GM18505 (cell line): ENCODE results near the gene LRRC3.
"Not testable (repeated sequence)": the region's sequence is repeated elsewhere in the genome, so short reads cannot be mapped to it uniquely, and the experiment has no call there.

ENCODE experiments used
- ATAC-seq: cut with Tn5 transposase; IDR thresholded peaks from one replicate; pipeline ENCODE4 v1.9.1; 2021; ENCODE audit not compliant: unreplicated experiment
- POLR2A ChIP-seq: IDR thresholded peaks from 4 replicates; pipeline ENCODE4 v1.6.1; 2011; ENCODE audit warnings: borderline replicate concordance; ENCODE audit not compliant: insufficient read depth, insufficient read length; ENCODE audit errors: extremely low read depth

Gene LRRC3

GRCh38 chr21:44466351-44466954, 11.1 kb downstream of the LRRC3 start:
- TF ChIP-seq POLR2A, result no peak
- no peak for ATAC-seq

DNA sequence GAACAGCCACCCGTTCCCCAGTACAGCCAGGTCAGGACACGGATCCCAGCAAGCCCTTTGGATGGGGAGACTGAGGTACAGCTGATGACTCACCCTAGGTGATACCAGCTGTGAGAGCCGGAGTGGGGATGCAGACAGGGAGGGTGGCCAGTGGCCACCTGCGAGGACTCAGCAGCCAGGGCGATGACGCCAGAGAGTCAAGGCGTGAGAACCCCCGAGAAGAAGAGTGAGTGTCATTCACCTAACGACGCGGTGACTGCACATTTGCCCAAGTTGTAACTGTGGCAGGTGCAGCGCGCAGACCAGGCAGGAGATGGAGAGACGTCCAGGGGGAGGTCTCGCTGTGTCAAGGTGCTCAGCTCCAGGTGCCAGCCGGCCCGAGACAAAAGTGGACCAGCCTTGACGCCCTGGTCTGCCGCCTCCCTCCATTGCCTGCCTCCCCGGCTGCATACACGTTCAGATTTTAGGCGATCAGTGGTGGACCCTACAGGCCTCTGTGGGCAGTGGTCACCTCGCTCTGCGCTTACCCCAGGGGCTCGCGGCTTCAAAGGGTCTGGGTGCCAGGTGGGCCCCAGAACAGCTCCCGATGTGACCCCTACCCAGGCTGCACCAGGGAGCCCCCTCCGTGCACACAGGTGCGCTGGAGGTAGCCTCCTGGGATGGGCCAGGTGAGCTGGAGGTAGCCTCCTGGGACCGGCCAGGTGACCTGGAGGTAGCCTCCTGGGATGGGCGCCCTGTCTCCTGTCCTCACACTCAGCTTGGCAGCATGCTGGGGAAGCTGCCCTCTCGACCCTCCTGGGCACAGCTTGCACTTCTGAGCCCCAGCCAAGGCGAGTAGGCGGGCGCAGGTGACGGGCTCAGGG, 11.9 kb downstream of the LRRC3 start:
- no peak for ATAC-seq

GRCh38 chr21:44467859-44468195, 12.5 kb downstream of the LRRC3 start:
- no peak for TF ChIP-seq POLR2A
- ATAC-seq, result no peak

More for the DNA sequence above, 11.9 kb downstream of the LRRC3 start:
- no peak for TF ChIP-seq POLR2A

DNA sequence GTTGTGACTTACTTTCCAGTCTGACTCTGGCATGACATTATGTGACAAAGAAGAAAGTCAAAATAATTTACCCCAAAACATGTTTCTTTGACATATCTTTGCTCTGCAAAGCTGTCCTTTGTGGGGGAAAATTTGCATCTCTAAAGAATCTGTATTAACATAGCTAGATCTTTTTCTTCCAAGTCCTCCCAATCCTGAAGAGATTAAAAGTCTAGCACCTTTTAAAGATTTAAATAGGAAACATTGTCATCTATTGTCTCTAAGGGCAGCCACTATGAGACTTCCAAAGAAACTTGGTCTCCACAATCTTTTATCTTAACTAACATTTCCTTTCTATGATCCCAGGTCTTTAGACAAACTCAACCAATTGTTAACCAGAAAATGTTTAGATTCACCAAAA, 16.0 kb downstream of the LRRC3 start:
- ATAC-seq, result no peak
- TF ChIP-seq POLR2A, result no peak

GRCh38 chr21:44471996-44472395, 16.7 kb downstream of the LRRC3 start:
- no peak for ATAC-seq
- no peak for TF ChIP-seq POLR2A

GRCh38 chr21:44473915-44474555, 18.7 kb downstream of the LRRC3 start:
- no peak for ATAC-seq
- TF ChIP-seq POLR2A, result no peak

- ATAC-seq, result no peak
- TF ChIP-seq POLR2A, result no peak
These were observed 20.0 kb downstream of the LRRC3 start for GRCh38 chr21:44475266-44475845.

DNA sequence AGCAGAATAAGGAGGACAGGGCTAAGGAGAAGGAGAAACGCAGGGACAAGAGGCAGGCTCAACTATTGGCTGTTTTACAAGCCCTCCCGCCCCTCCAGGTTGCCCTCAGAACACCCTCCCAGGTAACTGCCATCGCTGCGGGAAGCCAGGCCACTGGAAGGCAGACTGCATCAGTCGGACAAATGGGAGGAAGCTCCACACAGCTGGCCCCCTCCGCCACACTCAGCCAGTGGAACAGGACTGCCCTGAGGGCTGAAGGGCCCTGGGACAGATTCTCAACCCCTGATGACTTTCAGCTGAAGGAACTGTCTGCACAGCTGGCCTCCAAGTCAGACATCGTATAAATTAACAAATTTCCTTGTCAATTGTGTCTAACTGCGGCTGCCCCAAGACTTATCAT, 21.8 kb downstream of the LRRC3 start:
- no peak for TF ChIP-seq POLR2A
- no peak for ATAC-seq

GRCh38 chr21:44477712-44478111, 22.4 kb downstream of the LRRC3 start:
- ATAC-seq, result no peak
- TF ChIP-seq POLR2A, result no peak

GRCh38 chr21:44478124-44478800, 23.0 kb downstream of the LRRC3 start:
- ATAC-seq, result no peak
- no peak for TF ChIP-seq POLR2A

DNA sequence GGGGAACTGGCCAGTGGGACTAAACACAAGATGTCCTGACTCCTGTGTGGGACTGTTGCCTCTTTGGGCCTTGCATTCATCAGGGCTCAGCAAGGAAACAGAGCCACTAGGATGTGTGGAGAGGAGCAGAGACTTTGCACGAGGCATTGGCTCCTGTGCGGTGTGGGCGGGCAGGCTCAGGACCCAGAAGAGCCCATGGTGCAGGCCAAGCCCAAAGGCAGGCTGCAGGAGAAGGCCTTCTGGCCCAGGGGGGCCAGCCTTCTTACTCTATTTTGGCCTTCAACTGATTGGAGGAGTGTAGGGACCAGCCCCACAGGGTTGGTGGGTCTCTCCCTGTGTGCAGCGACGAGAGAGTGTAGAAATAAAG, 23.5 kb downstream of the LRRC3 start:
- no peak for ATAC-seq
- TF ChIP-seq POLR2A, result no peak

DNA sequence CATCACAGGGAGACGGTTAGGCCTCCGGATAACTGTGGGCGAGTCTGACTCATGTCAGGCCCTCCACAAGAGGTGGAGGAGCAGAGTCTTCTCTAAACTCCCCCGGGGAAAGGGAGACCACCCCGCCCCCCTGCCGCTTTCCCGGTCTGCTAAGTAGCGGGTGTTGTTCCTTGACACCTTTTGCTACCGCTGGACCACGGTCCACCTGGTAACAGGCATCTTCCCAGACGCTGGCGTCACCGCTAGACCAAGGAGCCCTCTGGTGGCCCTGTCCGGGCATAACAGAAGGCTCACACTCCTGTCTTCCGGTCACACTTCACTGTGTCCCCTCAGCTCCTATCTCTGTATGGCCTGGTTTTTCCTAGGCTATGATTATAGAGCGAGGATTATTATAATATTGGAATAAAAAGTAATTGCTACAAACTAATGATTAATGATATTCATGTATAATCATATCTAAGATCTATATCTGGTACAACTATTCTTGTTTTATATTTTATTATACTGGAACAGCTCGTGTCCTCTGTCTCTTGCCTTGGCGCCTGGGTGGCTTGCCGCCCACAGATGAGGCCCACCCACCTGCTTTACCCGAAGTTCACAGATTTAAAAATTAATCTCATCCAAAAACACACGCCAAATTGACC, 24.4 kb downstream of the LRRC3 start:
- ATAC-seq, result not testable (repeated sequence)
